ENCODE results near the gene STARD7.
"Not testable (repeated sequence)": the region's sequence is repeated elsewhere in the genome, so short reads cannot be mapped to it uniquely, and the experiment has no call there.

Gene STARD7

GRCh38 chr2:96146153-96146880, 62.3 kb downstream of the STARD7 start:
- DNase-seq = no peak

GRCh38 chr2:96145848-96146152, 62.8 kb downstream of the STARD7 start:
- no peak for DNase-seq

- no peak for DNase-seq
Observed at GRCh38 chr2:96145036-96145847, 63.4 kb downstream of the STARD7 start, which contains the start of gene DUSP2. Gene DUSP2 (minus strand): TSS chr2:96145440. CDS start chr2:96145354, 86 bp downstream.

DNA sequence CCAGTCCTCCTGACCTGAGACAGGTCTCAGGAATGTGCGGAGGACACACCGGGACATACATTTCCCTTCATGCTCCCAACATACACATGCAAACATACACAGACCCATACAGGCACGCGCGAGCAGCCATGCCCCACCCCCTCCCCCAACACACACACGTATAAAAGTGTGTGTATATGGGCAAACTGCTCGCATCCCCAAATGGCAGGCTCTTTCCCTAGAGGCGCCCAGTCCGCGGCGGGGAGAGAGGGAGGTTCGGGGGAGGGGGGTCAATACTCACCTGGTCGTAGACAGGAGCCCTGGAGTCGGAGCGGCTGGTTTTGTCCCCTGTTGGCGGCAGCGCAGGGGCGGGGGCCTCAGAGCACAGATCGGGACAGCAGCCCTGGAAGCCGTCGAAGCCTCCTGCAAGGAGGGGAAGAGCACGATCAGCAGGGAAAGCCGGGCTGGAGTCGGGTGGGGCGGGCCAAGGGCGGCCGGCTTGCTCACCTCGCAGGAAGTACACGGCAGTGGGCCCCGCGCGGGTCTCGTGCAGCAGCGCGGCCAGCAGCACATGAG, 64.1 kb downstream of the STARD7 start:
- no peak for DNase-seq

DNA sequence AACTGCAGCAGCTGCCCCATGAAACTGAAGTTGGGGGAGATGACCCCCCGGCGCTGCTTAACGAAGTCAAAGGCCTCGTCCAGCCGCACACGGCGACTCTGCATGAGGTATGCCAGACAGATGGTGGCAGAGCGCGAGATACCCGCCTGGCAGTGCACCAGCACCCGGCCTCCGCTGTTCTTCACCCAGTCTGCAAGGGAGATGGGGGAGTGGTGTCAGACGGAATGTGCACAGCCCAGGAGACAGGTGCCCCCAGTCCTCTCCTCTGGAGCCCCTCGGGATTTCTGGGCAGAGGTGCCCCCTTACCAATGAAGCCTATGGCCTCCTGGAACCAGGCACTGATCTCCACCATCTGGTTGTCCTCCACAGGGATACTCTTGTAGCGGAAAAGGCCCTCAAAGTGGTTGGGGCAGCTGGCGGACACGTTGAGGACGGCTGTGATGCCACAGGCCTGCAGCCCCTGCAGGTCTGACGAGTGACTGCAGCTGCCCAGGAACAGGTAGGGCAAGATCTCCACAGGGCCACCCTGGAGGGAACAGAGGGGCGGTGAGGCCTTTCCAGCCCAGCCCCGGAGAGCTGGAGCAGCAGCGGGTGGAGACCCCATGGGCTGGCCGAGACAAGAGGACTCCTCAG, 64.7 kb downstream of the STARD7 start:
- no peak for DNase-seq

GRCh38 chr2:96143231-96143847, 65.3 kb downstream of the STARD7 start:
- no peak for DNase-seq

DNA sequence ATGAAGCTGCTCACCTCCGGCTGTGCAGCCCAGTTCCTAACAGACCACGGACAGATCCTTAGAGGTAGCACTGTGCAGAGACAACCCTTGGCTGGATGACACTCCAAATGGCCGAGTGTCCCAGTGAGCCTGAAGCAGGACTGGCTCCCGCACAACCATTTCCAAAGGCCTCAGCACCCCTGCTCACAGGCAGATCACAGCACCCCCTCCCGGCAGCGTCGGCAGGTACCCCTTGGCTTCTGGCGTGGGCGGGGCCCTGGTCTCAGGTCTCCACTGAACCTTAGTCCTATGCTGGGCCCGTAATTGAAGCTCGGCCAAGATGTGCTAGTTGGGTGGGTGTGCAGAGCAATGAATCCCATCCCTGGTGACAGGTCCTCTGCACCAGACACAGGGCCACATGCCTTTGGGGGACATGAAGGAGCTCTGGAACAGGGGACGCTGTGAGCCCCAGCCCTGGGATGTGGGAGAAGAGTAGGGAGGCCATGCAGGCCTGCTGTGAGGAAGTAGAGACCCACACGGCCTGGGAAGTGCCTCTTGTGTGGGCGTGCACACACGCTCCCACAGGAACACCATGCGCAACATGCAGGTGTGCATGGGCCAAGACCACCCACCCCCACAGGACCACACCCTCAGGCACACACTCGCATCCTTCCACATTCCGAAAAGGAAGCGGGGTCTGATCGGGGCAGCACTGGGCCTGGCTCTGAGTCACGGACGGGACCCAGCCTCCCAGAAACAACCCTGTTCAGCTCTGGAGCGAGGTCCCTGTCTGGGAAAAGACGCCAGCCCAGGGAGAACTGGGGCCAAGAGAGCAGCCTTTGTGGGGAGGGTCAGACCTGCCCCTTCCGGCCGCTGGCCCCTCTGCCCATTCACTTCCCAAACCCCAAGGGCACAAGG, 66.2 kb downstream of the STARD7 start:
- DNase-seq = no peak

DNA sequence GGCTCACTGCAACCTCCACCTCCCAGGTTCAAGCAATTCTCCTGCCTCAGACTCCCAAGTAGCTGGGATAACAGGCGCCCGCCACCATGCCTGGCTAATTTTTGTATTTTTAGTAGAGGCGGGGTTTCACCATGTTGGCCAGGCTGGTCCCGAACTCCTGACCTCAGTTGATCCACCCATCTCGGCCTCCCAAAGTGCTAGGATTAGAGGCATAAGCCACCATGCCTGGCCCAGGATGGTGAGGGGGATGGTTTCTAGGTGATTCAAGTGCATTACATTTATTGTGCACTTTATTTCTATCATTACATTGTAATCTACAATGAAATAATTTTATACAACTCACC, 67.0 kb downstream of the STARD7 start:
- not testable (repeated sequence) for DNase-seq

GRCh38 chr2:96140941-96141623, 67.5 kb downstream of the STARD7 start:
- DNase-seq = no peak

DNA sequence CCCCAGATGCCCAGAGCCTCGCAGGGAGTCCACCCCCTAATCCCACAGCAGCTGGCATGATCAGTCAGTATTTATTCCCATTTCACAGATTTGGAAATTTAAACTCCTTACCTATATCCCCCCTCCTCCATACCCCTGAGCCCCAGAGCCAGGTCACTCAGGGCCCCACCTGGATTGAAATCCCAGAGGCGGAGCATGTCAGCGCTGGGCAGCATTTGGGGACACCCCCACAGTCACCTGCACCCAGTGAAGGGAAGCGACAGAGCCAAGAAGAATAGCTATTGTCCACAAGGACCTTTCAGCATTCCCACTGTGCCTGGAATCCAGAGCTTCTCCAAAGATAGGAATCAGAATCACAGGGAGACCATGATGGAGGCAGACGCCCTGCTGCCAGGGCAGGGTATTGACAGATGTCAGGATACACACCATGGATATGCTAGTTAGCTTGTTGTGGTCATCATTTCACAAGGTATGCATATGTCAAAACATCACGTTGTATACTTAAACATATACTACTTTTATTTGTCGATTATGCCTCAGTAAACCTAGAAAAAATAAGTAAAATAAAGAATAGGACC, 69.4 kb downstream of the STARD7 start:
- no peak for DNase-seq

DNA sequence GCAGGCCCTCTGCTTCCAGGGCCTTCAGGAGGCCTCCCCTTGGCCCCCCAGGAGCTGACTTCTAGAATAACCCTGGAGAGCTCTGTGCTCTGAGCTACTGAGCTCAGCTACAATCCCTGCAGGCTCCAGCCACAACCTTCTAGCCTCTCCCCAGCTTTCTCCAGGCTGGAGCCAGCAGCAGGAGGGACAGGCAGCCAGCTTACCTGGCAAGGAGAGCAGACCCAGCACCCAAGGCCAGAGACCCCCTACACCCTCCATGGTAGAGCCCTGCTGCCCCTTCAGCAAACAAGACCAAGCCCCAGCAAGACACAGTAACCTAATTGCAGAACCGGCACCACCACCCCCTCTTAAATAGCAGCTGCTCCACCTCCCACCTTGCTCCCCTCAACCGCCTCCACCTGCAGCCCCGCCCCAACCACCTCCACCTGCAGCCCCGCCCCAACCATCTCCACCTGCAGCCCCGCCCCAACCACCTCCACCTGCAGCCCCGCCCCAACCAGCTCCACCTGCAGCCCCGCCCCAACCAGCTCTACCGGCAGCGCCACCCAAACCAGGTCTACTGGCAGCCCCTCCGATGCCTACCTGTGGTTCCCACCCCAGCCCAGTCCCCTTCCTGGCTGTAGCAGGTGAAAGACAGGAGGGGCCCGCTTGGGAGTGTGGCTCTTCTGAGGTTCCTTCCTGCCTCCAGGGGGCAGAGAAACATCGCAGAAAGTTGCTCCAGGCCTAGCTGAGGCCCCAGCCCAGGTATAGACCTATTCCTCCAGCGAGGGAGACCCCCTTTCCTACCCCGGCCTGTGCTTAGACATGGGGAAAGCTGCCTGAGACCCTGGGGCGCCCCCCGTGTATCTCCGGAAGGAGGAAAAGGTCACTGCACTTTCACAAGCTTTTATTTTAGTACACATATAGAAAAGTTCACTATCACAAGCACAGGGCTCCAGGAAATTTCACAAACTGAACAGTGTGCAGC, 70.2 kb downstream of the STARD7 start, which contains the start of gene ASTL:
ASTL (minus strand) TSS at position 324 of the 967 bp plus-strand sequence; CDS start at position 258, 66 bp downstream.
- no peak for DNase-seq

- no peak for DNase-seq
Observed at GRCh38 chr2:96137321-96138178, 71.1 kb downstream of the STARD7 start.

- DNase-seq = no peak
Observed at GRCh38 chr2:96136129-96136720, 72.4 kb downstream of the STARD7 start.

DNA sequence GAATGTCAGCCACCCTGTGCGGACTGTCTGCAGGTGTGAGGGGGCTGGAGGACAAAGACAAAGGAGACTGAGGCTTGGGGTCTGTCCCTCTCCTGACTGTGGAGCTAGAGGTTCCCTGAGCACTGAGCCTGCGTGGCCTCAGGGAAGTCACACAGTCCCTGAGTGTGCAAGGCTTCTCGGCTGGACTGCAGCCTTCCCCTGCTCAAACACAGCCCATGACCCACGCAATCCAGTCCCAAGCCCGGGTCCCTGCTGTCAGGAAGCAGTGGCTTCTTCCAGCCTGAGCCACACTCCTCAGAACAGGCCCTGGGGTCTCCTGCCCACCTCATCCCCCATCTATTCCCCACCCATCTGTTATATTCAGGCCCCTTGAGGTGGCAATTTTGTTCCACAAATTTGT, 73.0 kb downstream of the STARD7 start:
- DNase-seq = no peak

GRCh38 chr2:96135171-96135570, 73.5 kb downstream of the STARD7 start:
- no peak for DNase-seq

Measured in T1000 (cell line).